Endothelial cell of umbilical vein (primary cell): ENCODE data around the gene BTN2A1. TPM values are rescaled to one million over a fixed set of nuclear protein-coding genes. Genes with fewer than 3 reads are reported as not detected.

Source experiments
- BruUV-seq: library from RNA; stranded (reverse); fragments of 400-500 nt; replicated peaks from 2 replicates; lab custom pipeline; 2021; lab: Mats Ljungman, UMichigan
- CTCF ChIA-PET: fragments of 300-600, 350-600 bp; sonication (Branson Sonifier 250); formaldehyde crosslinking; loops from one replicate; lab custom pipeline; 2021; ENCODE audit warnings: antibody characterized with exemption, inconsistent platforms; lab: Charles Lee
- POLR2A ChIA-PET: fragments of 300-600, 350-600 bp; sonication (Branson Sonifier 250); formaldehyde crosslinking; loops from one replicate; lab custom pipeline; 2021; ENCODE audit warnings: antibody characterized with exemption, inconsistent platforms; lab: Charles Lee
- DNase-seq: peaks from one replicate; pipeline ENCODE4 v3.0.0-alpha.2; 2011; ENCODE audit warnings: low read depth, low spot score
- FAIRE-seq: peaks from 2 replicates; lab custom pipeline; 2011; peaks lifted over from hg19 to GRCh38; lab: Jason Lieb, UNC
- H2AFZ ChIP-seq: 2 replicates; pipeline ENCODE4 v1.6.0; 2012; ENCODE audit warnings: low read depth, low read length, control low read depth, inconsistent platforms
- H3K27ac ChIP-seq: 2 replicates; pipeline ENCODE4 v1.5.1; 2011; ENCODE audit warnings: low read depth, mild to moderate bottlenecking, control low read depth, low read length, moderate library complexity; ENCODE audit not compliant: insufficient read depth
- H3K27me3 ChIP-seq, 2 experiments: 2 replicates each; pipeline versions ENCODE4 v1.6.0 to v1.6.1; 2011; ENCODE audit warnings: low read length in 2 of 2, mixed read lengths in 1 of 2; ENCODE audit not compliant: control insufficient read depth in 2 of 2, insufficient read depth in 2 of 2
- H3K36me3 ChIP-seq, 2 experiments: 2 replicates in 1 of 2; 3 replicates in 1 of 2; pipeline ENCODE4 v1.5.1; 2011; ENCODE audit warnings: low read length in 2 of 2, mild to moderate bottlenecking in 1 of 2, moderate library complexity in 1 of 2; ENCODE audit not compliant: control insufficient read depth in 2 of 2, insufficient read depth in 2 of 2; ENCODE audit errors: extremely low read depth in 1 of 2
- H3K4me1 ChIP-seq: 3 replicates; pipeline ENCODE4 v1.5.1; 2011; ENCODE audit warnings: mild to moderate bottlenecking, low read length; ENCODE audit not compliant: control insufficient read depth, insufficient read depth; ENCODE audit errors: extremely low read depth
- H3K4me2 ChIP-seq: 2 replicates; pipeline ENCODE4 v1.6.1; 2011; ENCODE audit warnings: low read length, control low read depth, mixed read lengths; ENCODE audit not compliant: insufficient read depth
- H3K4me3 ChIP-seq, 3 experiments: fragments of 200-600 bp in 1 of 3; sonication (generic), shearing (Covaris generic) in 1 of 3; replicated peaks in 1 of 3; 2 replicates each; pipeline ENCODE4 v1.5.1; 2011 to 2016; ENCODE audit warnings: control low read depth in 3 of 3, low read length in 3 of 3, mild to moderate bottlenecking in 2 of 3, inconsistent platforms in 1 of 3, low read depth in 1 of 3, moderate library complexity in 1 of 3; ENCODE audit not compliant: insufficient read depth in 1 of 3
- H3K79me2 ChIP-seq: 2 replicates; pipeline ENCODE4 v1.6.0; 2012; ENCODE audit warnings: low read length, inconsistent platforms; ENCODE audit not compliant: control insufficient read depth, insufficient read depth
- H3K9ac ChIP-seq: replicated peaks from 2 replicates; pipeline ENCODE3; 2011; ENCODE audit warnings: low read length, control low read depth; ENCODE audit not compliant: insufficient read depth; ENCODE audit errors: extremely low read depth
- H3K9me1 ChIP-seq: replicated peaks from 3 replicates; pipeline ENCODE4 v1.6.0; 2011; ENCODE audit warnings: mild to moderate bottlenecking, low read length; ENCODE audit not compliant: control insufficient read depth, insufficient read depth; ENCODE audit errors: extremely low read depth
- H3K9me3 ChIP-seq: replicated peaks from 2 replicates; pipeline ENCODE4 v1.5.1; 2012; ENCODE audit warnings: low read length, inconsistent platforms; ENCODE audit not compliant: control insufficient read depth, insufficient read depth
- H4K20me1 ChIP-seq: replicated peaks from 2 replicates; pipeline ENCODE3; 2011; ENCODE audit warnings: mild to moderate bottlenecking, low read length; ENCODE audit not compliant: control insufficient read depth, insufficient read depth; ENCODE audit errors: extremely low read depth
- EZH2 ChIP-seq: IDR thresholded peaks from 2 replicates; pipeline ENCODE4 v1.6.1; 2012; ENCODE audit warnings: borderline replicate concordance, low read depth, mild to moderate bottlenecking, moderate library complexity, low read length, inconsistent platforms; ENCODE audit not compliant: severe bottlenecking
- FOS ChIP-seq: IDR thresholded peaks from 2 replicates; pipeline ENCODE4 v1.6.1; 2011; ENCODE audit warnings: mild to moderate bottlenecking, low read length, moderate library complexity, borderline replicate concordance; ENCODE audit not compliant: insufficient read depth
- GATA2 ChIP-seq: IDR thresholded peaks from 2 replicates; pipeline ENCODE4 v1.7.0; 2011; ENCODE audit warnings: low read depth, mild to moderate bottlenecking, moderate library complexity, mixed read lengths, low read length; ENCODE audit not compliant: insufficient read length, insufficient read depth
- JUN ChIP-seq: IDR thresholded peaks from 2 replicates; pipeline ENCODE4 v1.6.1; 2011; ENCODE audit warnings: borderline replicate concordance, low read depth; ENCODE audit not compliant: insufficient read length, insufficient read depth
- POLR2A ChIP-seq: IDR thresholded peaks from 2 replicates; pipeline ENCODE4 v1.6.1; 2012; ENCODE audit warnings: low read depth, mild to moderate bottlenecking, control low read depth, low read length
- POLR2AphosphoS5 ChIP-seq: IDR thresholded peaks from 2 replicates; pipeline ENCODE4 v1.6.1; 2012; ENCODE audit warnings: low read depth, mild to moderate bottlenecking, control low read depth, low read length, moderate library complexity; ENCODE audit not compliant: insufficient read depth
- dilution Hi-C: fragments of 300-500 bp; cut with MboI; formaldehyde crosslinking; loops from one replicate; pipeline ENCODE4 v1.15.0; 2019; ENCODE audit warnings: low sequenced_read_pairs; ENCODE audit not compliant: extremely low pct_ligation_motif_present
- intact Hi-C: fragments of 100-400 bp; cut with micrococcal nuclease; formaldehyde crosslinking; loops from one replicate; pipeline ENCODE4 v1.10.0; 2022
- polyA plus RNA-seq, 4 experiments: library from polyadenylated mRNA; depleted of rRNA in 3 of 4; stranded (reverse) in 3 of 4; unstranded in 1 of 4; fragments of >200 nt; gene quantifications; 2 replicates each; pipeline versions ENCODE4 v1.2.1 to v1.2.3, GENCODE V29; 2011 to 2012; ENCODE audit warnings: missing spikeins in 1 of 4
- total RNA-seq: library from RNA; stranded (reverse); gene quantifications from 2 replicates; pipeline ENCODE4 v1.2.3, GENCODE V29; 2021
- TF ChIP-seq, protein P1 (sequence below): IDR thresholded peaks from 2 replicates; pipeline ENCODE4 v1.6.1; 2011; ENCODE audit not compliant: insufficient read depth, insufficient read length
- TF ChIP-seq, protein P2 (sequence below), 2 donors: IDR thresholded peaks; 1 replicate in 1 of 2; 2 replicates in 1 of 2; pipeline ENCODE4 v1.5.1; 2011; ENCODE audit warnings: low read length in 2 of 2, mild to moderate bottlenecking in 2 of 2, moderate library complexity in 2 of 2, control low read depth in 1 of 2, inconsistent platforms in 1 of 2, low read depth in 1 of 2; ENCODE audit not compliant: insufficient read depth in 1 of 2; ENCODE audit errors: extremely low read depth in 1 of 2

BTN2A1 gene
- total and polyA plus RNA-seq, 2 donors (not counting 3 experiments of a cell fraction or from before 2014, with no cell fraction given) = 25.1 to 31.9 TPM

DNA sequence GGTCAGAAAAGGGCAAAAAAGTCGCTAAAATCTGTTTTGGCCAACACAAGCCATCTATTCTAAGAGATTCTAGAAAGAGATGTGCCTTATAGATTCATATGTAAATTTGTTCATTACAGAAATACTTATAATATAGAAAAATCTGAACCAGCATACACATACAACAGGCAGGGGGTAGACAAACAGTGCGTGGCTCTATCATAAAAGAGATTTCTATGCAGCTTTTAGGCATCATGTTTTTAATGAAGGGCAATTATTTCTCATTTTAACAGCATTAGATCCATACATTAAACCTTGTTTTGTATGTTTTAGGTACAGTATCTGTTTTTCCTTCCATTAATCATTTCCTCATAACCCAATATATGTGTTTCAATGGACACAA is 16.8 kb upstream of the BTN2A1 start:
- DNase-seq = no peak
- no TSS peak for BruUV-seq
- Histone ChIP-seq H2AFZ (peak overlapping the region; percentile 95), H3K9me1 (no peaks in the 10 kb centered on the region), H3K9ac (peak overlapping the region; percentile 84), H3K79me2 (no peaks in the 10 kb centered on the region), H3K27me3 (no peaks in the 10 kb centered on the region), H3K27ac (peak overlapping the region; percentile 15), H3K36me3 (no peaks in the 10 kb centered on the region), H3K4me3 (peak overlapping the region; percentile 58 to 97 (median 96)), H4K20me1 (no peaks in the 10 kb centered on the region), H3K9me3 (no peaks in the 10 kb centered on the region), H3K4me2 (peak overlapping the region; percentile 71), H3K4me1 (peaks cover 10% of the 10 kb centered on the region)
- dilution Hi-C loops (no loop called here), intact Hi-C loops (loop anchor here (1.0 kb wide), 2 partner anchors 16 to 76 kb away; partner anchors contain the start of genes BTN2A1 and BTN3A2)
- ChIA-PET CTCF (interaction anchor here (0.7 to 1.1 kb wide), 2 partner anchors 99 to 112 kb away, joined by 3 to 5 read pairs; no protein-coding TSS in a partner anchor), POLR2A (no interaction called here)
- no peak for FAIRE-seq
- TF ChIP-seq POLR2AphosphoS5 = no peak
- no peak for TF ChIP-seq GATA2
- no peak for TF ChIP-seq FOS
- TF ChIP-seq JUN = no peak
- no peak for TF ChIP-seq EZH2
- TF ChIP-seq POLR2A = no peak
- TF ChIP-seq, protein P1, sequence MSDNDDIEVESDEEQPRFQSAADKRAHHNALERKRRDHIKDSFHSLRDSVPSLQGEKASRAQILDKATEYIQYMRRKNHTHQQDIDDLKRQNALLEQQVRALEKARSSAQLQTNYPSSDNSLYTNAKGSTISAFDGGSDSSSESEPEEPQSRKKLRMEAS = no peak
- TF ChIP-seq, protein P2, sequence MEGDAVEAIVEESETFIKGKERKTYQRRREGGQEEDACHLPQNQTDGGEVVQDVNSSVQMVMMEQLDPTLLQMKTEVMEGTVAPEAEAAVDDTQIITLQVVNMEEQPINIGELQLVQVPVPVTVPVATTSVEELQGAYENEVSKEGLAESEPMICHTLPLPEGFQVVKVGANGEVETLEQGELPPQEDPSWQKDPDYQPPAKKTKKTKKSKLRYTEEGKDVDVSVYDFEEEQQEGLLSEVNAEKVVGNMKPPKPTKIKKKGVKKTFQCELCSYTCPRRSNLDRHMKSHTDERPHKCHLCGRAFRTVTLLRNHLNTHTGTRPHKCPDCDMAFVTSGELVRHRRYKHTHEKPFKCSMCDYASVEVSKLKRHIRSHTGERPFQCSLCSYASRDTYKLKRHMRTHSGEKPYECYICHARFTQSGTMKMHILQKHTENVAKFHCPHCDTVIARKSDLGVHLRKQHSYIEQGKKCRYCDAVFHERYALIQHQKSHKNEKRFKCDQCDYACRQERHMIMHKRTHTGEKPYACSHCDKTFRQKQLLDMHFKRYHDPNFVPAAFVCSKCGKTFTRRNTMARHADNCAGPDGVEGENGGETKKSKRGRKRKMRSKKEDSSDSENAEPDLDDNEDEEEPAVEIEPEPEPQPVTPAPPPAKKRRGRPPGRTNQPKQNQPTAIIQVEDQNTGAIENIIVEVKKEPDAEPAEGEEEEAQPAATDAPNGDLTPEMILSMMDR (IDR thresholded peaks at IDR 0.05; ENCODE audit: extremely low read depth in 1 of 2, insufficient read depth in 1 of 2, low read depth in 1 of 2, low read length in 2 of 2) = no peak
